Measurements from ENCODE around the gene PSMB2. TPM values are rescaled to one million over a fixed set of nuclear protein-coding genes. Genes with fewer than 3 reads are reported as not detected.
A peak's percentile ranks its signal among the peaks of the same experiment; 100 is the strongest.

Gene PSMB2
- total and polyA plus RNA-seq, 2 of the 8 experiments (the other 6 are each of a cell fraction or from before 2014, with no cell fraction given) = 91.4 to 101 TPM

DNA sequence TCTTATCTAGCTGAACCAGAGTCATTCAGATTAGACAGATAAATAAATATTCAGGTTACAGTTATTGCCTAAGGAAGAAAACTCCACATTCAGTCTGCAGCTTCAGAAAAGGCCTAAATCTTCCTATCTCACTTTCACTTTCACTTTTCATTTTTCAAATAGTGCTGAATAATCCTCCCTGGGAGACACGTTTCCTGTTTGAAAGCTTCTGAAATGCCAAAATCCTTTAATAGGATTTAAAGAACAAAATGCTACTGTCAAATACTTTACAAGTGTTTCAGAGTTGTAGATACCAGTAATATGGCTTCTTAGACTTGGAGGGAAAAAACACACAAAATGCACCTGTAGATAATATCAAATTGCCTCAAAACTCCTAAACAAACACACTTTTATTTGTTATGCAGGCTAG lies 3.9 kb downstream of the PSMB2 start:
- Histone ChIP-seq H2BK120ac (replicated peaks; ENCODE audit: low read depth, low read length) (no peak overlapping the region), H3K4ac (replicated peaks; ENCODE audit: insufficient read length, low read depth, low read length) (no peak overlapping the region), H3K4me2 (ENCODE audit: insufficient read depth in 1 of 2, low read depth in 2 of 2, low read length in 2 of 2) (peak overlapping the region in 1 of 2 experiments; percentile 45; a peak in 1 of 4 replicates), H2BK5ac (ENCODE audit: low read depth, low read length) (no peak overlapping the region), H3K4me1 (replicated peaks in 1 of 4; ENCODE audit: control insufficient read depth in 3 of 4, insufficient read depth in 4 of 4, low read length in 3 of 4) (no peaks in the 10 kb centered on the region), H4K91ac (replicated peaks; ENCODE audit: insufficient read length, low read length) (no peak overlapping the region), H3K36me3 (ENCODE audit: control insufficient read depth in 2 of 4, insufficient read depth in 4 of 4, low read length in 3 of 4) (peaks cover 7 to 34% (median 24%) of the 10 kb centered on the region in 4 experiments), H2BK15ac (ENCODE audit: low read length) (no peak overlapping the region), H3K56ac (replicated peaks; ENCODE audit: insufficient read length, low read depth, low read length) (no peak overlapping the region), H2AFZ (ENCODE audit: low read length) (no peak overlapping the region), H3K14ac (ENCODE audit: insufficient read length) (no peak overlapping the region), H3K27me3 (replicated peaks in 1 of 4; ENCODE audit: control insufficient read depth in 3 of 4, extremely low read depth in 1 of 4, insufficient read depth in 3 of 4, low read length in 3 of 4) (no peaks in the 10 kb centered on the region), H2BK12ac (ENCODE audit: low read depth, low read length) (no peak overlapping the region), H3K9ac (replicated peaks in 1 of 4; ENCODE audit: extremely low read depth in 1 of 4, low read depth in 3 of 4, low read length in 3 of 4) (no peak overlapping the region), H3K23me2 (ENCODE audit: low read depth, low read length) (peaks cover 2% of the 10 kb centered on the region; the same call in 1 of the 2 replicates), H3K79me2 (ENCODE audit: control insufficient read depth in 1 of 2, insufficient read depth in 2 of 2, low read length in 2 of 2) (peaks cover 14 to 54% of the 10 kb centered on the region in 2 experiments), H3K4me3 (ENCODE audit: extremely low read depth in 1 of 4, insufficient read depth in 2 of 4, low read depth in 3 of 4, low read length in 4 of 4) (peak overlapping the region in 1 of 4 experiments; percentile 29; a peak in 2 of 8 replicates), H4K8ac (ENCODE audit: extremely low read depth, insufficient read depth, low read length) (no peak overlapping the region), H3K18ac (ENCODE audit: extremely low read depth, low read length) (no peak overlapping the region), H2AK5ac (ENCODE audit: low read depth, low read length) (no peak overlapping the region), H3K9me3 (ENCODE audit: insufficient read depth in 2 of 2, low read depth in 1 of 2, low read length in 1 of 2) (no peaks in the 10 kb centered on the region), H4K20me1 (replicated peaks in 1 of 2; ENCODE audit: control insufficient read depth in 1 of 2, insufficient read depth in 2 of 2, low read length in 2 of 2) (peaks cover 0 to 4% of the 10 kb centered on the region in 2 experiments), H4K5ac (ENCODE audit: insufficient read length, low read depth, low read length) (no peak overlapping the region), H3K23ac (ENCODE audit: insufficient read length) (no peak overlapping the region), H2BK20ac (ENCODE audit: low read length) (no peak overlapping the region), H3K27ac (ENCODE audit: low read depth, low read length) (peak overlapping the region; percentile 33; the same call in 1 of the 2 replicates), H3K79me1 (ENCODE audit: low read depth, low read length) (peaks cover 3% of the 10 kb centered on the region; the same call in 1 of the 2 replicates)
- no peak for DNase-seq (ENCODE audit: low read depth in 1 of 2, low spot score in 2 of 2)
- FAIRE-seq = no peak
- ChIA-PET CTCF (ENCODE audit: partially characterized antibody) (interaction anchor here (0.8 to 1.5 kb wide), 4 partner anchors 10 to 89 kb away, joined by 3 to 7 read pairs (median 4); no protein-coding TSS in a partner anchor), POLR2A (ENCODE audit: partially characterized antibody) (interaction anchor here (1.0 kb wide), 3 partner anchors 29 to 78 kb away, joined by 3 to 4 read pairs (median 4); no protein-coding TSS in a partner anchor)
- WGBS, 2 experiments (ENCODE audit: extremely low coverage in 1 of 2, insufficient coverage in 1 of 2, insufficient read length in 1 of 2, insufficient replicate concordance in 2 of 2, low coverage in 1 of 2, low lambda C conversion rate in 2 of 2, missing lambda C conversion rate in 1 of 2) = 45% methylated on average over 1 of the region's 1 CpG; no CpG with 5 or more reads in 1 of the 2 experiments
- TF ChIP-seq MAFK (IDR thresholded peaks at IDR 0.05; ENCODE audit: low read depth, low read length) = 0 out of 2 replicates have a peak, but pooled peaks have one; percentile 5
- no peak for TF ChIP-seq POU5F1 (IDR thresholded peaks at IDR 0.05; ENCODE audit: low read depth, low read length)
- TF ChIP-seq RBBP5 (IDR thresholded peaks at IDR 0.05; ENCODE audit: borderline replicate concordance, low read depth, low read length) = no peak
- no peak for TF ChIP-seq SIN3A (conservative IDR thresholded peaks at IDR 0.05 in 1 of 2, IDR thresholded peaks at IDR 0.05 in 1 of 2; ENCODE audit: low read depth in 1 of 2, low read length in 2 of 2)
- TF ChIP-seq, protein P1, sequence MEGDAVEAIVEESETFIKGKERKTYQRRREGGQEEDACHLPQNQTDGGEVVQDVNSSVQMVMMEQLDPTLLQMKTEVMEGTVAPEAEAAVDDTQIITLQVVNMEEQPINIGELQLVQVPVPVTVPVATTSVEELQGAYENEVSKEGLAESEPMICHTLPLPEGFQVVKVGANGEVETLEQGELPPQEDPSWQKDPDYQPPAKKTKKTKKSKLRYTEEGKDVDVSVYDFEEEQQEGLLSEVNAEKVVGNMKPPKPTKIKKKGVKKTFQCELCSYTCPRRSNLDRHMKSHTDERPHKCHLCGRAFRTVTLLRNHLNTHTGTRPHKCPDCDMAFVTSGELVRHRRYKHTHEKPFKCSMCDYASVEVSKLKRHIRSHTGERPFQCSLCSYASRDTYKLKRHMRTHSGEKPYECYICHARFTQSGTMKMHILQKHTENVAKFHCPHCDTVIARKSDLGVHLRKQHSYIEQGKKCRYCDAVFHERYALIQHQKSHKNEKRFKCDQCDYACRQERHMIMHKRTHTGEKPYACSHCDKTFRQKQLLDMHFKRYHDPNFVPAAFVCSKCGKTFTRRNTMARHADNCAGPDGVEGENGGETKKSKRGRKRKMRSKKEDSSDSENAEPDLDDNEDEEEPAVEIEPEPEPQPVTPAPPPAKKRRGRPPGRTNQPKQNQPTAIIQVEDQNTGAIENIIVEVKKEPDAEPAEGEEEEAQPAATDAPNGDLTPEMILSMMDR (IDR thresholded peaks at IDR 0.05; ENCODE audit: control extremely low read depth in 1 of 3, insufficient read depth in 1 of 3, low read depth in 1 of 3, low read length in 3 of 3) = no peak
- TF ChIP-seq CBX8 (IDR thresholded peaks at IDR 0.05; ENCODE audit: borderline replicate concordance, low read depth, low read length) = no peak

Data from H1 (cell line).